ENCODE results near the gene KCTD15.

- TF ChIP-seq CTCF (conservative IDR thresholded peaks at IDR 0.05; ENCODE audit: low read length) (no peak), EZH2phosphoT487 (IDR thresholded peaks at IDR 0.05; ENCODE audit: borderline replicate concordance) (no peak)
These were observed 23.5 kb downstream of the KCTD15 start for GRCh38 chr19:33819880-33820781.

Measured in Loucy (cell line).